HepG2 (cell line): ENCODE results near the gene CD300A. TPM values are rescaled to one million over a fixed set of nuclear protein-coding genes. Genes with fewer than 3 reads are reported as not detected.
A peak's percentile ranks its signal among the peaks of the same experiment; 100 is the strongest.

Experiments
- ATF1 ChIP-seq: IDR thresholded peaks from 2 replicates; pipeline ENCODE4 v1.6.1; 2016; ENCODE audit warnings: mild to moderate bottlenecking, control low read depth
- BCLAF1 ChIP-seq: fragments of 450-650 bp; IDR thresholded peaks from 2 replicates; pipeline ENCODE4 v1.6.1; 2017; ENCODE audit warnings: mild to moderate bottlenecking
- FUBP1 ChIP-seq: sonication (generic); formaldehyde crosslinking; IDR thresholded peaks from 2 replicates; pipeline ENCODE4 v1.5.1; 2020; ENCODE audit warnings: missing genetic modification reagents, mild to moderate bottlenecking, borderline replicate concordance
- HIVEP1 ChIP-seq: sonication (generic); formaldehyde crosslinking; IDR thresholded peaks from 2 replicates; pipeline ENCODE4 v1.4.0; 2020; ENCODE audit warnings: mild to moderate bottlenecking, missing genetic modification reagents
- HNF4A ChIP-seq: sonication (generic); formaldehyde crosslinking; IDR thresholded peaks from 2 replicates; pipeline ENCODE4 v1.4.0; 2020; ENCODE audit warnings: missing genetic modification reagents
- HNF4G ChIP-seq, 2 experiments: sonication (generic) in 1 of 2; formaldehyde crosslinking in 1 of 2; IDR thresholded peaks; 2 replicates each; pipeline versions ENCODE4 v1.4.0 to v1.6.1; 2011 to 2020; ENCODE audit warnings: borderline replicate concordance in 2 of 2, low read depth in 2 of 2, mild to moderate bottlenecking in 2 of 2, low read length in 1 of 2, missing genetic modification reagents in 1 of 2, moderate library complexity in 1 of 2
- HOXA9 ChIP-seq: sonication (generic); formaldehyde crosslinking; IDR thresholded peaks from 2 replicates; pipeline ENCODE4 v1.8.1; 2022; ENCODE audit warnings: missing genetic modification reagents, mild to moderate bottlenecking, moderate library complexity, borderline replicate concordance
- IRF1 ChIP-seq: sonication (generic); formaldehyde crosslinking; IDR thresholded peaks from 2 replicates; pipeline ENCODE4 v1.4.0; 2020; ENCODE audit warnings: low read depth, mild to moderate bottlenecking, missing genetic modification reagents
- LBX2 ChIP-seq: sonication (generic); formaldehyde crosslinking; IDR thresholded peaks from 2 replicates; pipeline ENCODE4 v1.5.0; 2020; ENCODE audit warnings: missing genetic modification reagents, mild to moderate bottlenecking, borderline replicate concordance
- POLR2AphosphoS5 ChIP-seq: IDR thresholded peaks from 2 replicates; pipeline ENCODE4 v1.6.1; 2012; ENCODE audit warnings: low read depth, low read length
- PRMT3 ChIP-seq: sonication (generic); formaldehyde crosslinking; IDR thresholded peaks from 2 replicates; pipeline ENCODE4 v1.8.1; 2022; ENCODE audit warnings: low read depth, mild to moderate bottlenecking, moderate library complexity, missing genetic modification reagents, borderline replicate concordance
- PTBP1 ChIP-seq: fragments of 200-400 bp; formaldehyde crosslinking; IDR thresholded peaks from 2 replicates; pipeline ENCODE4 v1.6.1; 2018; ENCODE audit warnings: low read length, low read depth; ENCODE audit not compliant: poor library complexity, severe bottlenecking
- SRSF4 ChIP-seq: fragments of 200-400 bp; formaldehyde crosslinking; IDR thresholded peaks from one replicate; pipeline ENCODE4 v1.6.1; 2018; ENCODE audit warnings: mild to moderate bottlenecking, low read depth, low read length, moderate library complexity; ENCODE audit not compliant: poor library complexity, severe bottlenecking
- U2AF1 ChIP-seq: fragments of 200-400 bp; formaldehyde crosslinking; optimal IDR thresholded peaks from 2 replicates; pipeline ENCODE3; 2017; ENCODE audit warnings: mild to moderate bottlenecking, low read depth, low read length
- ZBTB46 ChIP-seq: sonication (generic); formaldehyde crosslinking; IDR thresholded peaks from 2 replicates; pipeline ENCODE4 v1.4.0; 2020; ENCODE audit warnings: mild to moderate bottlenecking, missing genetic modification reagents, borderline replicate concordance
- ZFP41 ChIP-seq: sonication (generic); formaldehyde crosslinking; IDR thresholded peaks from 2 replicates; pipeline ENCODE4 v1.4.0; 2020; ENCODE audit warnings: mild to moderate bottlenecking, missing genetic modification reagents, borderline replicate concordance
- ZFY ChIP-seq: sonication (generic); formaldehyde crosslinking; IDR thresholded peaks from 2 replicates; pipeline ENCODE4 v1.4.0; 2020; ENCODE audit warnings: missing genetic modification reagents
- ZNF296 ChIP-seq: sonication (generic); formaldehyde crosslinking; conservative IDR thresholded peaks from 2 replicates; pipeline ENCODE4 v1.5.0; 2020; ENCODE audit warnings: mild to moderate bottlenecking, missing genetic modification reagents
- ZNF569 ChIP-seq: sonication (generic); formaldehyde crosslinking; IDR thresholded peaks from 2 replicates; pipeline ENCODE4 v1.5.0; 2020; ENCODE audit warnings: mild to moderate bottlenecking, missing genetic modification reagents, moderate library complexity, borderline replicate concordance
- polyA plus RNA-seq, 8 experiments: library from polyadenylated mRNA; depleted of rRNA in 3 of 8; stranded (reverse) in 7 of 8; unstranded in 1 of 8; fragments of >200 nt; fragmentation: Illumina TruSeq in 4 of 8; extraction: Trizol in 4 of 8; gene quantifications; 2 replicates each; pipeline versions ENCODE4 v1.2.1 to v1.2.3, GENCODE V29; 2011 to 2016; ENCODE audit warnings: low read depth in 4 of 8, missing spikeins in 1 of 8, mixed read lengths in 1 of 8; ENCODE audit not compliant: insufficient read depth in 1 of 8
- total RNA-seq, 5 experiments: library from RNA; depleted of rRNA; stranded (reverse); fragments of >200 nt; fragmentation: Illumina TruSeq; extraction: Trizol; gene quantifications; 2 replicates each; pipeline ENCODE4 v1.2.3, GENCODE V29; 2016; ENCODE audit warnings: low read depth in 1 of 5

CD300A gene
- total and polyA plus RNA-seq, 2 of the 13 experiments (the other 11 are each of a cell fraction or from before 2014, with no cell fraction given), result not detected

- no peak for TF ChIP-seq LBX2 (CRISPR knock-in tag)
- no peak for TF ChIP-seq SRSF4
- TF ChIP-seq POLR2AphosphoS5, result peak; percentile 98
- no peak for TF ChIP-seq ATF1 (CRISPR knock-in tag)
- peak; percentile 95 for TF ChIP-seq HNF4G (IDR thresholded peaks at IDR 0.05; ENCODE audit: borderline replicate concordance, low read depth, low read length)
- TF ChIP-seq HNF4G (CRISPR knock-in tag; IDR thresholded peaks at IDR 0.05; ENCODE audit: borderline replicate concordance, low read depth), result peak; percentile 93; the same call in 1 of the 2 replicates
- no peak for TF ChIP-seq IRF1 (CRISPR knock-in tag)
- TF ChIP-seq HIVEP1, result peak; percentile 56; the same call in 1 of the 2 replicates
- TF ChIP-seq U2AF1, result peak; percentile 52
- TF ChIP-seq ZBTB46 (CRISPR knock-in tag), result no peak
- TF ChIP-seq ZFY (CRISPR knock-in tag), result peak; percentile 94
- peak; percentile 94 for TF ChIP-seq HNF4A (CRISPR knock-in tag)
- TF ChIP-seq ZNF569, result peak; percentile 76; the same call in 1 of the 2 replicates
- no peak for TF ChIP-seq BCLAF1
- TF ChIP-seq PRMT3 (CRISPR knock-in tag), result peak; percentile 75; the same call in 1 of the 2 replicates
- TF ChIP-seq ZNF296 (CRISPR knock-in tag), result no peak; the same call in 1 of the 2 replicates
- TF ChIP-seq FUBP1 (CRISPR knock-in tag), result peak; percentile 21; the same call in 1 of the 2 replicates
- TF ChIP-seq ZFP41 (CRISPR knock-in tag), result no peak
- TF ChIP-seq HOXA9 (CRISPR knock-in tag), result no peak
- no peak for TF ChIP-seq PTBP1
Measured at GRCh38 chr17:74427048-74427762, 39.2 kb upstream of the CD300A start (continued).
